LoVo (cell line): ENCODE results near the gene ITPK1.

Experiments used
- DNase-seq: peaks from one replicate; pipeline ENCODE4 v3.0.0-alpha.2; 2016; ENCODE audit warnings: low spot score

ITPK1 gene

GRCh38 chr14:92936085-92936484 is 179.6 kb downstream of the ITPK1 start:
- no peak for DNase-seq

- DNase-seq = no peak
Observed at GRCh38 chr14:92935446-92935845, 180.3 kb downstream of the ITPK1 start.

GRCh38 chr14:92934196-92935085 is 181.3 kb downstream of the ITPK1 start:
- no peak for DNase-seq

GRCh38 chr14:92933481-92933880 is 182.2 kb downstream of the ITPK1 start:
- no peak for DNase-seq

GRCh38 chr14:92932448-92933395 is 183.0 kb downstream of the ITPK1 start:
- no peak for DNase-seq

- DNase-seq = no peak
Observed at GRCh38 chr14:92931681-92932447, 183.9 kb downstream of the ITPK1 start.

DNA sequence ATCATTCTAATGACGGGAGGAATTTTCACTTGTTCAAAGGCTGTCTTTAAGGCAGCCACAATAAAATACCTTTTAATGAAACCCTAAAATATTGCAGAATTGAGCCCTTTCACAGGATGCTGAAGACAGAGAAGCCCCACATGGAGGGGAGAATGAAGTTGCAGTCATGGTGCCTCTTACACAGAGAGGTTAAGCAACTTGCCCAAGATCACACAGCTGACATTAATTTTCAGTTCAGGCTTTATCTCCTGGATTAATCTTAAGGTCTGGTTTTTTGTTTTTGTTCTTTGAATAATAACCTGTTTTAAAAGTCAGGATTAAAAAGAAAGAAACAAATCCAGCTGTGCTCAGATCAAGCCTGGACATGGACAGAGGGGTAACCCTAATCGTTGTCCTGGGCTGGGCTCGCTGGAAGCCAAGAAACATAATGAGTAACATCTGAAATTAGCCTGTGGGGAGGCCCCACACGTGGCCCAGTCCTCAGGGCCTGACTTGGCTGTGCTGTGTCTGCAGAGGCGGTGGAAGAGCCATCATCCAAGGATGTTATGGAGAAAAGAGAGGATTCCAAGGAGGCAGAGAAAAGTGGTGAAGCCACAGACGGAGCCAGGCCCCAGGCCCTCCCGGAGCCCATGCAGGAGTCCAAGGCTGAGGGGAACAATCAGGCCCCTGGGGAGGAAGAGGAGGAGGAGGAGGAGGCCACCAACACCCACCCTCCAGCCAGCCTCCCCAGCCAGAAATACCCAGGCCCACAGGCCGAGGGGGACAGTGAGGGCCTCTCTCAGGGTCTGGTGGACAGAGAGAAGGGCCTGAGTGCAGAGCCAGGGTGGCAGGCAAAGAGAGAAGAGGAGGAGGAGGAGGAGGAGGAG is 184.8 kb downstream of the ITPK1 start:
- DNase-seq = no peak

DNA sequence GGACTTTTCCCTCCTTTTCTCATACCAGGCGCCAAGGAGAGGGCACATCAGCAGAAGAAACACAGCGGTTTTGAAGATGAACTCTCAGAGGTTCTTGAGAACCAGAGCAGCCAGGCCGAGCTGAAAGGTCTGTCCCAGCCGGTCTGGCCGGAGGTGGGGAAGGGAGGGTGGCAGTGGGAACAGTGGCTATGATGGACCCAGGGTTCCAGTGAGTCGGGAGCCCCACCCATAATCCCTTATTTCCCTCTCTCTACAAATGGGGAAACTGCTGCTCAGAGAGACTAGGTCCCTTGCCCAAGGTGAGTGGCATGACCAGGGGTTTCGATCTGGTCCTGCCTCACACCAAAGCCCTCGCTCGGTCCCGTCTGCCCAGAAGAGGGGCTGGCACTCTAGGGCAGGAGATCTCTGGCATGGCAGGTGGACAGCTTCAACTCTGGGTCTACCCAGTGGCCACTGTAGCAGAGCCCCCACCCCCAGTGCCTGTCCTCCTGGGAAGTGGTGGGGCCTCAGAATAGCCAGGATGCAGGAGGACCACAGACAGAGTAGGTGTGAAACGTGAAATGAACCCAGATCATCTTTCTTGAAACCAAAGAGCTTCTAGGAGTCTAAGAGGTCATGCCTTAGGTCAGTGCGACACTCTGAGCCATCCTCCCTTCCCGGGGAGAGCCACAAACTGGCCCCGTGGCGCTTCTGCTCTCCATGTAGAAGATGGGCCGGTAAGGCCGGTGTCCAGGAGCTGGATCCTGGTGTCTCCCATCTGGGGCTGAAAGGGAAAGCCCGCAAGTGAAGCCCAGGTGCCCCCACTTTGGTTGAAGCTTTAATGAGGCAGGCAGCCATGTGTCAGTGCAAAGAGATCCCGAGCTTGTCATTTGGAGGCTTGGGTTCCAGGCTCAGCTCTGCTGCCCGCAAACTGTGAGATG is 185.8 kb downstream of the ITPK1 start:
- no peak for DNase-seq

- no peak for DNase-seq
Observed at GRCh38 chr14:92928961-92929688, 186.6 kb downstream of the ITPK1 start.

- no peak for DNase-seq
Observed at GRCh38 chr14:92928258-92928629, 187.5 kb downstream of the ITPK1 start.

DNA sequence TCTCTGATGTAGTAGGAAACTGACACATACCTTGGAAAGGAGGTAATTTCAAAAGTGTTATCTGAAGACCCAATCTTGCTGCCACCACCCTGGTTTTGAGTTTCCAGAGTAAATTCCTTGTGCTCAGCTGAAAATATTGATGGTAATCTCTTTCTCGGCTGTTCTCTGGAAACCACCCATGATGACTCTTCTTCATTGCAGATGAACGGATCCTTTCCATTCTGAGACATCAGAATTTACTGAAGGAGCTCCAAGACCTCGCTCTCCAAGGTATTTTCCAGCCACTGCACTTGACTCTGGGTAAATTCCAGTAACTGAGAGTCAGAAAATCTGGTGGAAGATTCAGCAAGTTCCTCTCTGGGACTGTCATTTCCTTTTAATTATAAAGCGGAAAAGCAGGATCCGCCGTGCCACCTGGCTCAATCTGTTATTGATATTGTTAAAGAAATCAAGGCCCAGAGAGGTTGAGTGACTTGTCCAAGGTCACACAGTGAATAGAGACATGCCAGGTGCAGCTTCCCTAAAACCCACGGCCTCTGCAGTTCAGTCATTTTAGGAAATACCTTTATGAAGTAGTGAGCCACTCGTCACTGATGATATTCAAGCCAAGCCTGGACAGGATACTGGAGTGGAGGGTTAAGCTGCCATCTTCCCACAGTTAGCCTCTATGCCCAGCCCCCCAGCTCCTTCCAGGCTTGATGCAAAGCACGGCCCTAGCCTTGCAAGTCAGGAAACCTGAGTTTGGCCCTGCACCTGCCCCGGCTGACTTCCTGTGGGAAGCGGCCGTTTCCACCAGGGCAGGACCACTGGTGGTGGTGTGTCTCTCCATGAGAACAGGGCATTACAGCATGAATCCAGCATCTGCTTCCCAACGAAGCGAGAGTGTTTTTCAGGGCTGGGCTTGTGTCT is 188.1 kb downstream of the ITPK1 start:
- DNase-seq = no peak

- DNase-seq = no peak
Observed at GRCh38 chr14:92926931-92927330, 188.8 kb downstream of the ITPK1 start.

DNA sequence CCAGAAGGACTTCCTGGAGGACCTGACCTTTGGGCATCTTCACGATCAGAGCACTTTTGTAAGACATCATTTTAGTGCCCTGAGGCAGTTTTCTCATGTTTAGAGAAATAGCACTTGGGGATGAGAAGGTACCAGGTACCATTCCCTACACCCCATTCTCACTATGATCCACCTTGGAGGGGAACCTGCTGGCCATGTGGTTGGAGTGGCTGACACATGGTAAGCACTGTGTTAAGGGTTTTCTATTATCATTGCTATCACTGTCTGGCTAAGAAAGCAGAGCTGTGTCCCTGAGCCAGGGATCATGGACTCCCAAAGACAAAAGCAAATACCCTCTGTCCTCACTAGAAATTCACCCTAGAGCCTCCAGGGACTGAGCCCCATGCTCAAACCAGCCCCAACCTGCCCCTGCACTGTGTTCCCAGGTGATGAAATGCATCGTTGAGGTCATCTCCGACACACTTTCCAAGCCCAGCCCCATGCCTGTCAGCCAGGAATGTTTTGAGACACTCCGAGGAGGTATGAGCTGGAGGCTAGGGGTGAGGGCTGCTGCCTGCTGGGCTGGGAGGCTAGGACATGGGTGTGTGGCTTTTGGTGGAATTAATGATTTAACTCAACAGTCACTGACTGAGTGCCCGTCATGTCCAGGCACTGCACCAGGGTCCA is 189.4 kb downstream of the ITPK1 start:
- no peak for DNase-seq

GRCh38 chr14:92925446-92925845 is 190.3 kb downstream of the ITPK1 start:
- DNase-seq = no peak

- DNase-seq = no peak
Observed at GRCh38 chr14:92924247-92924646, 191.5 kb downstream of the ITPK1 start.

GRCh38 chr14:92923744-92924103 is 192.0 kb downstream of the ITPK1 start:
- no peak for DNase-seq

- peak; percentile 29 for DNase-seq
Observed at GRCh38 chr14:92922883-92923743, 192.6 kb downstream of the ITPK1 start, which contains the start of gene CHGA. Gene CHGA (plus strand): TSS chr14:92923150. CDS start chr14:92923360, 210 bp downstream.
